Effector CD8-positive, alpha-beta T cell (primary cell): ENCODE measurements around the gene N4BP2L2.

Source experiments
- DNase-seq: peaks from one replicate; lab custom pipeline; 2025; lab: John Stamatoyannopoulos, UW

N4BP2L2 gene

DNA sequence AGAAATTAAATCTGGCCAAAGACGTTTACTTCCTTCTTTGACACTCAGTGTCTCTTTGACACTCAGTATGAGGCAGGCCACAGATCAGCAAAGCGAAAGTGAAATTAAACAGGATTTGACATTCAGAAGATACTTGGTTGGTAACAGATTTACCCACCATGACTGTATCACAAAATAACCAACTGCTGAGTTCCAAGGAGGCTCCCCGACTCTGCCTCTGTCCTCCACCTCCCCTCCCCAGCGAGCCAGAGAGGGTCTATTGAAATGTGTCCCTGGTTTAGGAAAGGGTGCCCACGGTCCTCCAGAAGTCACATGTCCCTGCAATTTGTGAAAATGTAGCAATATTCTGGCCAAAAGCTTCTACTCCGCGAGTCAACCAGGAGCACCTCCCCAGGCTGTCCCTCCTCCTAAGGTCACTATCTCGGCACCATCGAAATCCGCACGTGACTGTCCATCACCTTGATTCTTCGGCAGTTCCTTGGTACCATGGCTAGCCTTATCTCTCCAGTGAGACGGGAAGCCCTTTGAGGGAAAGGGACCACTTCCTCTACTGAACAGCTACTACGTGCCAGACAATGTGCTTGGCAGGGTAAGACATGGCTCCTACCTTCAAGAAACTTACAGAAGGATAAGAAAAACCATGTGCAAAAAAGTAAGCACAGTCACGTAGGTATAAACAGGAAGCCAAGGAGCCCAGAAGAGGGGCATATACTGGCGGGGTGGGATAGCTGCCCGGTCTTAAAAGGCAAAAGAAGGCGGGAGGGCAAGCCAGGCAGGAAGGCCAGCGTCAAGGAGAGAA lies 112.2 kb downstream of the N4BP2L2 start:
- no peak for DNase-seq

DNA sequence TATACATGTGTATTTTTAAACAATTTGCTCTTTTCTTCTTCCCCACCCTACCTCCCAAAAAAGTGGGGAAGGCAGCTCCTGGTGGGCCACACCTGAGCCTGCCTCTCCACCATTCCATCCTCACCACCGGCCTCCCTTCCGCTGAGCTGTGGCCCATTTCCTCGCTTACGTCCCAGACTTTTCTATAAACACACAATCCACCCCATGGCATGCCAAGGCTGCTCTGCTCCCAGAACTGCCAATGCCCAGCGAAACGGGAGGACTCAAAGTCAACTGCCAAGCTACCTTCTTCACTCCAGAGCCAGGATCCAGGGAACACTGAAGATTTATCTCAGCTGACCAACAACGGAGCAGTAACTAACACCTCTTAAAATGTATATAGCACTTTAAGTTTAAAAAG lies 113.4 kb downstream of the N4BP2L2 start:
- DNase-seq: no peak

DNA sequence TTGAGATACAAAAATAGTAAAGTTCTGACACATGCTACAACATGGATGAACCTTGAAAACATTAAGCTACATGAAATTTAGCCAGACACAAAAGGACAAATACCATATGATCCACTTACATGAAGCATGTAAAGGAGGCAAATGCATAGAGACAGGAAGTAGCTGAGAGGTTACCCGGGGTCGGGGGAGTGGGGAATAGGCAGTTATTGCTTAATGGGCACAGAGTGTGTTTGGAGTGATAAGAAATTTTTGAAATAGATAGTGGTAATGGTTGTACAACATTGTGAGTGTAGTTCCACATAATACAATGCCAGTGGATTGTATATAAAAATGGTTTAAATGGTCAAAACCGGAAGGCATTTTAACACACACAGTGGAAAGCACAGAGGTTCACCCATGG lies 115.0 kb downstream of the N4BP2L2 start:
- DNase-seq: no peak

DNA sequence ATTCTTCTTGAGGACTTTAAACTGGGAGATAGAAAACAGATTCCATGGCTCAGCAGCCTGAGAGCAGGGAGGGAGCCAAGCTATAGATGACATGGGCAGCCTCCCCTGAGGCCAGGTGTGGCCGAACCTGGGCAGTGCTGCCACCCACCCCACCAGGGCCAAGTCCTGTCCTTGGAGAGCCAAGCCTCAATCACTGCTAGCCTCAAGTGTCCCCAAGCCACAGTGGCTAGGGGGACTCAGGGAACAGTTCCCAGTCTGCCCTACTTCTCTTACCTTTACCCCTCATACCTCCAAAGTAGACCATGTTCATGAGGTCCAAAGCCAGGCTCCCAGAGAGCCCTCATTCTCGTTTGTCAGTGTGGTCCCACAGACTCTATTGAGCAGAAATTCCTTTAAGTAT lies 118.7 kb downstream of the N4BP2L2 start:
- DNase-seq: no peak

DNA sequence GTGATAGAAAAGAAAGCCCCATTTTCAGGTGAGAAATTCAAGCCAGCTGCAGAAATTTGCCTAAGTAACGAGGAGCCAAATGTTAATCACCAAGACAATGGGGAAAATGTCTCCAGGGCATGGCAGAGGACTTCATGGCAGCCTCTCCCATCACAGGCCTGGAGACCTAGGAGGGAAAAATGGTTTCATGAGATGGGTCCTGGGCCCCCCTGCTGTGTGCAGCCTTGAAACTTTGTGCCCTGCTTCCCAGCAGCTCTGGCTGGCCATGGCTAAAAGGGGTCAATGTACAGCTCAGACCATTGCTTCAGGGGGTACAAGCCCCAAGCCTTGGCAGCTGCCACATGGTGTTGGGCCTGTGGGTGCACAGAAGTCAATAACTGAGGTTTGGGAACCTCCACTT lies 120.6 kb downstream of the N4BP2L2 start:
- DNase-seq: no peak

DNA sequence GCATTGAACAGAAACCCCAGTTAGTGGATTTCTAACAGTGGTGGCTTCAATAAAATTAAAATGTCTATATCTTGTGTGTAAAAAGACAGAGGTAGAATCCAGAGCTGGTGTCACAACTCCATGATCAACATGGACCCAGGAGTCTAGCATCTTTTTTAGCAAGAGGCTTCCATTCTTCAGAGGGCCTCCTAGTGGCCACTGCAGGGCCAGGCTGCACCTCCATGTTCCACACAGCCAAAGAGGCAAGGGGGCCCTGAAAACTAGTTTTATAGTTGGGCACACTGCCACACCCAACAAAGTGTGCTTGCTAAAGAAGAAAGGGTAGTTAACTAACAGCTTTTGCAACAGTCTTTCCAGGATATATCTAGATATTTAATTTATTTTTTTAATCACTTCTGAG lies 123.6 kb downstream of the N4BP2L2 start:
- no peak for DNase-seq

DNA sequence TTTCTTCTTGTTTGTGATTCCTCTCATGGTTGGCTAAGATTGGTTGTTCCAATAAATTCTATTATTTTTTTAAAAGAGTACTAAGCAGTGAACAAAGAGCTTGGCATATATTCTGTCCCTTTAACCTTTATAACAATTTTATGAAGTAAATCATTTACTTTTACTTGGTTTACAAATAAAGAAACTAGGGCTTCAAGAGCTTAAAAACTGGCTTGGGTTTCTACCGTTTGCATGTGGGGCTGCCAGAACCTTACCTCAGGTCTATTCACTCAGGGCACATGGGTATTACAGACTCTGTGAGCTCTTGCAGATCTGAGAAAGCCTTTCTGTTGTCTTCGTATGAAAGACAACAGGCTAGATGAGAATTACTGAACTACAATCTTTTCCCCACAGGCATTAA lies 124.0 kb downstream of the N4BP2L2 start:
- no peak for DNase-seq

DNA sequence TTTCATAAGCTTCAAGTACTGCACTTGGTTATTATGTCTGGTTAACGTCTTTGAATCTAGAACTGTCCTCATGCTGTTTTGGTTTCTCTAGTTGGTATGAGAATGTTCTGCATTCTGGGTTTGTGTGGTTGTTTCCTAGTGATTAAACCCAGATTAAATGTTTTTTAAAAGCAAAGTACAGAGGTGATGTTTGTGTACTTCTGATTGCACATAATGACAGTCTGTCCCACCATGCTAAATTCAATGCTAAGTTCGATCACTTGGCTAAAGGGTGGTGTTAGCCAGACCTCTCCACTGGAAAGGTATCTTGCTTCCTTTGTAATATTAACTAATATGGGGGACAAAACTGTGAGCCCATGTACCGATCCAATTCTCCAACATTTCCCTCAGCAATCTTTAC lies 125.3 kb downstream of the N4BP2L2 start:
- no peak for DNase-seq

DNA sequence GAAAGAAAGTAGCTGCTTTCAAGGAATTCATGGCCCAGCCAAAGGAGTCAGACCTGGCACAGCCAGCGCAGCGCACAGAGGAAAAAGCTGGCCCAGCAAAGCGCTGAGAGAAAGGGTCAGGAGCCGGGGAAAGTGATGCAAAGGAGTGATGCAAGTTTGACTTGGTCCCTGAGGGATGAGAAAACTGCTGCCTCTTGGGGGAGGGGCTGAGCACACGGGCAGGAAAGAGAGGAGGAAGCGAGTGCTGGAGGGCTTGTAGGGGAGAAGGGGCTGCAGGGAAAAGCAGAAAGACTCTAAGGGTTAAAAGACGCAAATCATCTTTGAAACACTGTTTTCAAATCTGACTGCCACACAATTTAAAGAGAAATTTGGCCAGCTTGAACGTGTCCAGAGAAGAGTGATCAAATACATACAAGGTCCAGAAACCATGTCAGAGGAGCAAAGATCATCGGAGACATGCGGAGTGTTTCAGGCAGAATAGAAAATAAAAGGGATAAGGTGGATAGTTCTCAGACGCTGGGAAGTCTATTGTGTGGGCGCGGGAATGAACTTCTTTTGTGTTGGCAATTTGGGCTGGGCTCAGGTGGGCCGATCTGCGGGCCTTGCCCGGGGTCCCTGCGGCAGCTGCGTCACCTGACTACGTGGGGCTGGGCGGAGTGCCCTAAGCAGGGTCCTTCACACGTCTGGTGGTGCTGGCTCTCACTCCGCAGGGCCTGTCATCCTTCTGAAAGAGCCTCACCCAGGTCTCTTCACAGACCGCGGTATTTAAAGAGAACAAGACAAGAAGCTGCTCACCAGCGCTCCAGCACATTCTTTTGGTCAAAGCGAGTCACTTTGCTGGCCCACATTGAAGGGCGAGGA lies 128.8 kb downstream of the N4BP2L2 start:
- no peak for DNase-seq

DNA sequence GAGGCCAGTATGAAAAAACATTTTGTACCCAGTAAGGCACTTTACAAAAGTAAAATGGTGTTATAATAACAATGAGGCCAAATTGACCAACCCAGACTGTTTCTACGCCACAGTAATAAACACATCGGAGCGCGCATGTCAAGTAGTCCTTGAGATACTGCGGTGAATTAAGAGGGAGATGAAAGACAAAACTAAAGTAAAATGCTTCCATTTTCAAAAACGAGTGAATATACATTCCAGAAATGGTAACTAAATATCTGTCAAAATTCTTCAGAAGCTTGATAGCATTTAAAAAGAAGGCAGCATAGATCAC lies 129.6 kb downstream of the N4BP2L2 start:
- no peak for DNase-seq

DNA sequence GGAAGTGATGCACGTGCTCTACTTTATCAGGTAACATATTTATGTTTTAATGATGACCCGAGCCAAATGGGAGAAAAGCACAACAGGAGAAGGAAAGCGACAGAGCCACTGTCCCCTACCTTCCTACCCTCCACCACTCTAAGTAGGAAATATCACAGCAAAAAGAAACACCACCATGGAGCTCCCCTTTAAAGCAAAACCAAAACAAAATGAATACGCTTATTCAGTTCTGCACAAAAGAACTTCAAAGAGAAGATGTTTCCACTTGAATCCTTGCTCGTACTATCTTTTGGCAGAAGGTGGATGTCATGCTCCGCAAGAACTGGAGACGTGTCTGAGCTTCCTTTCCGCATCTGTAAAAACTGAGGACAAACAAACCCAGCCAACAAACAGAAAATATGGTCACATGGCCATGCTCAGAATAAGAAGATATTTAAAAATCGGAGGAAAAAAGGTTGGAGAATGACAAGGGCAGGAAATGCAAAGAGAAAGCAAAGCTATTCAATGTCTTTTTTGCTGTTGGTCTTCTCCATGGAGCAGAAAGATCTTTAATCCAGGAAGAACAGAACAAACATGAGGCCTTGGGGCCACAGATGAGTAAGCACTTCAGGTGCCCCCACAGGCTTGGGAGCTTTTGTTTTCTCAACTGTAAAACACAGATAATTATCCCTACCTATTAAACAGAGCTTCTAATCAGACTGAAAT lies 130.1 kb downstream of the N4BP2L2 start:
- no peak for DNase-seq

DNA sequence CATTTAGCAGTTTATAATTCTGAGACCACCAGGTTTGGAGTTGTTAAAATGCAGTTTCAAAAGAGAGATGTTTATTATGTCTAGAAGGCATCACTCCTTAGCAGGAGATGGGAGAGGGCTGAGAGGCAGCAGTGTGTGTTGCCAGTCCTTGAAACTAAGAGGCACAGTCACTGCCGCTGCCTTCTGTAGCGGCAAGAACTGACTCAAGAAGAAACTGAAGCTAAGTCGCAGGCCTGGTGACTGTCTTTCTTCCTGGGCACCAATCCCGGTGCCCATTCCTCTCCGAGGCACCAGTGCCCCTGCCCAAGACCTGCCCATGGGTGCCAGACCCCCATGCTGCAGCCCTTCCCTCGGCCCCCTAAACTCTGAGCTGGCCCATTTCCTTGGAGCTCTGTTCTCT lies 130.7 kb downstream of the N4BP2L2 start:
- no peak for DNase-seq

DNA sequence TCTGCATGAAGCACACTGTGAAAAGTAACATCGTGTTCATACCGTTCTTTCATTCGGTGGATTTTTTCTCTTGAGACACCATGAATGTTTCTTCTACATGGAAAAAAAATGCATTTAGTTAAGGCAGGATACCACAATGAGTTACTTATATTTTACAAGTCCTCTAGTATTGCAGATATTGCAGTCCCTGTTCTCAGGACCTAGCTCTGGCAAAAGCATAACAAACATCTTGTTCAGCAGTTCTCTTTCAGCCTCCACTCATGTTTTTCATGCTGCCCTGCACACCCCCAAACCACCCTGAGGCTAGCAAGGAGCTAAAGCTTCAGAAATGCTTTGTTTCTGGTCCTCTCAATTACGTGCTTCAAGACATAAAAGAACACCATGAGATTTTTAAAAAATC lies 135.5 kb downstream of the N4BP2L2 start:
- no peak for DNase-seq

DNA sequence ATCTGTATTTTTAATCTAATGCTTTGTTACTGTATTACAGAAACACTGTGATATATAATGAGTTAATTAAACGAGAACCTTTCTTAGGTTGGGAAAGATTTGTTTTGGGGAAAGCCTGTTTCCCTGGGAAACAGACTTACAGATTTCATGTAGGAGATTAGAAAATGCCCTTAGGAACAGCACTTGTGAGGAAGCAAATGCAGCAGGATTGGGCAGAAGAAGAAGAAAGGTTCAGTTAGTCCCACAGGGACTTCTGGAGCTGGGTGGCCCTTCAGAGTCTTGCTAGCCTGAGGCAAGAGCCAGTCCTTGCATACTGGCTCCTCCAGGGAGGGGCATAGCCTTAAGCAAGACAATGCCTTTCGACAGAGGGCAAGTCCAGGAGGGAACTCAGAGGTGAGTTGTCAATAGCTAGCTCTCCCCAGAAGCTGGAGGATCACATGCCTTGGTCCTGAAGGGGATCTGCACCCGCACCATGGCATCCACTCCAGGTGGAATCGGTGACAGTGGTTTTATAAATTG lies 147.4 kb downstream of the N4BP2L2 start:
- DNase-seq: no peak

DNA sequence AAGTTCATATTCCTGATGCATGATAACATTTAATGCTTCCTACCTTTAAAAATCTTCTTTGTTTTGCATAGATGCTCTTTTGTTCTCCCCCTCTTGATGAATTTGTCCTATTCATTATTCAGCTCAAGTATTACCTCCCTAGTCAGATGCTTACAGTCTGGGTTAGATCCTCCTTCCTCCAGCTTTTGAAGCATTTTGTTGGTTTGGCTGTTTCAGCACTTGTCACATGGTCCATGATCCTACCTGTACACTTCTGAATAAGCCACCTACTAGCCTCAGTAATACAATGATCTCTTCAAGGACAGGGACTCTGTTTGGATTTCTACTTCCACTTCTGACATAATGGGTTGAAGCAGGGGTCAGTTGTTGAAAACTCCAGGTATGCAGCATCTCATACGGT lies 148.1 kb downstream of the N4BP2L2 start:
- DNase-seq: no peak

DNA sequence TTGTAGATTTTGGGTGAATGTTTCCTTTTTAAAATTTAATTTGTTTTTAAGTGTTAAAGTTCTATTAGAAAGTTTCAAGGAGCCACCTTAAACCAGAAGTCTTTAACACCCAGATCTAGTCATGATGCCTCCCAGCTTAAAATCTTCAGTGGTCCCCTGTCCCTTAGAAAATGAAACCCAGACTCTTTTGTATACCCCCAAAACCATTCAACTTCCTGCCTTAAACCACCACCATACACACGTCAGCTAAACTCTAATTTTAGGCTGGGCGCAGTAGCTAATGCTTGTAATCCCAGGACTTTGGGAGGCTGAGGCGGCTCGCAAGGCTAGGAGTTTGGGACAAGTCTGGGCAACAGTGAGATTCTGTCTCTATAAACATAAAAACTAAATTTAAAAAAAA lies 148.5 kb downstream of the N4BP2L2 start:
- DNase-seq: no peak

DNA sequence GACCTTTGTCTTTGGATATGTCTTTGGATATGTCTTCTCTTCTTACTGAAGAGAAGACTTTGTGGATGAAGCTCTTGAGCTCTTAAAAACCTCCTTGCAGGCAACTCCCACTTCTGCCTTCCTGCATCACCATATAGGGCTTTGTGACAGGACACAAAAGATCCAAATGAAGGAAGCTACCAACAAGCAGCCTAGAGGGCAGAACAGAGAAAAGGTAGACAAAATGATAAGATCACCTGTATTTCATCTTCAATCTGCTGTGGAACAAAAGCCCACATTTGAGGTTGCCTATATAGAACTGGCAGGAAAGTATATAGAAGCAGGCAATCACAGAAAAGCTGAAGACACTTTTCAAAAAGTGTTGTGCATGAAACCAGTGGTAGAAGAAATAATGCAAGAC lies 153.2 kb downstream of the N4BP2L2 start:
- no peak for DNase-seq

DNA sequence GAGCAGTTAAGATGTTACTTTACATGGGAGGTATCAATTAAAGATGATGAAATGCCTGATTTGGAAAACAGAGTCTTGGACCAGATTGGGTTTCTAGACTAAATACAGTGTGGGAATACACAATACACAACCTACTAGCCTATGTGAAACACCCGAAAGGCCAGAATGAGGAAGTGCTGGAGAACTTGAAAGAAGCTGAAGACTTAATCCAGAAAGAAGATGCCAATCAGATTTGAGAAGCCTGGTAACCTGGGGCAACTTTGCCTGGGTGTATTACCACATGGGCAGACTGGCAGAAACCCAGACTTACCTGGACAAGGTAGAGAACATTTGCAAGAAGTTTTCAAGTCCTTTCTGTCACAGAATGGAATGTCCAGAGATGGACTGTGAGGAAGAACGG lies 153.9 kb downstream of the N4BP2L2 start:
- no peak for DNase-seq

DNA sequence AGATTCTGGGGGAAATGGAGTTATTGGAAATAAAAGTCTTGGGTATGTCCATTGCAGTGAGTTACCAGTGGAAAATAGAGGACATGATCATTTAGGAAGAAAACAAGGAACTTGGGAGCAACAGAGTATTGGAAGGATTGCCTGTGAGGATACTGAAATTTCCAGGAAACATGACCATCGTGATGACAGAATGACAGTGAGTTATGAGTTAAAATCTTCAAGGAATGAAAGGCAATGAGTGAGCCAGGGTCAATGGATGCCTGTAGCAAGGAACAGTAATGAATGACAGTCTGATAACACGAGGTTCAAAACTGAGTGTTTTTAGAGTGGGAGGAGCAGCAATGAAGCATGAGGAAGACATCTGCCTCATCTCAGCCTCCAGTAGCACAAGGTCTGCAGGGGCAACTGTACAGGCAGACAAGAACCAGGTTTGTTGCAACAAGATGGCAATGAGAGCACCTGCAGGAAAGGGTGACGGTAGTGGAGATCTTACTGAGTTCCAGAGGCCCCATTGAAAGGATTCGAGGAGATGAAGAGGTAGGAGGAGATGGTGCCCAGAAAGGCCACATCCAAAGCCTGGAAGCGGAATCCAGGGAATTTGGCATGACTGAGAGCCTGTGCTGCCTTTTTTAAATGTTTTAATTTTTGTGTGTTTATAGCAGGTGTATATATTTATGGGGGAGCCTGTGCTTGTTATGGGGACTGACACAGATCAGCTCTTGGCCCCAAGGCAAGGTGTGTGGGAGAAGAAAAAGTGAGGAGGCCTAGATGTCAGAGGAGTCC lies 154.6 kb downstream of the N4BP2L2 start:
- no peak for DNase-seq
